ENCODE results near the gene THAP3.

DNA sequence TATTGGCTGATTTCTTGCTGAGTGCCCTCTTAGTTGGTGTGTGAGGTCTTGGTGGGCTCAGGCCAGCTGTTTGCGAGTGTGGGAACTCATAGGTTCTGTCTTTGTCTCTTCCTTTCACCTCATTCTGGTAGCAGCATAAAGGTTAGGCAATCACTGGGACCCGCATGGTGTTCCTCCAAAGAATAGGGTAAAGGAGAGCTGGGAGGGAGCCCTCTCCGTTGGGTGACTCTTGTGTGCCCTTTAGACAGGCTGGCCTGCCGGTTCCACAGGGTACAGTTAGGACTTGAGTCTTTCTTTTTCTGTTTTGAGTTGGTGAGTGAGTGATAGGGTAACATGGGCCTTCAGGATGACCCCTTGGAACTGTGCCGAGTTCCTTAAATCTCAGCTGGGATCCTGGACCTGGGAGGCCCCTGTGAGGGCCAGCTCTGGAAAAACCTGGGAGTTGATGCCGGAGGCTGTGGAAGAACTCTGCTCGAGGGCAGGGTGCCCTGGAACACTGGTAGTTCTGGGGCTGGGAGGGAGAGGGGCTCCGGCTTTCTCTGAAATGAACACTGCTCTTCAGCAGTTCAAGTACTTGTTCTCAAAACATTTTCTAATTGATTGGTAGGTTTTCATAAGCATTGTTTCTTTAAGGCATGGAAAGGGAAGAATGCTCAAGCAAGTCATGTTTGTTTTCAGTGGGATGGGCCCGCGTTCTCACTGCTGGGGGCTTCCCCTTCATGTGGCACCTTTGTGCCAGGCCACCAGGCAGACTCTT is 2.1 kb upstream of the THAP3 start:
- TF ChIP-seq EZH2 (IDR thresholded peaks at IDR 0.05; ENCODE audit: borderline replicate concordance, insufficient read depth, low read depth, low read length, poor library complexity, severe bottlenecking) (no peak), CTCF (IDR thresholded peaks at IDR 0.05) (no peak)
